Posterior vena cava (tissue), 2 donors: ENCODE data around the gene TRUB2. TPM values are rescaled to one million over a fixed set of nuclear protein-coding genes. Genes with fewer than 3 reads are reported as not detected.

Experiments used
- DNase-seq: peaks from one replicate; pipeline ENCODE4 v3.0.0-alpha.2; 2020; ENCODE audit warnings: low spot score
- intact Hi-C, 2 donors: fragments of 100-400 bp; cut with DNase I; formaldehyde crosslinking; loops; one replicate each; pipeline versions ENCODE4 v1.14.1 to v1.14.2; 2022 to 2023
- total RNA-seq, 2 donors: library from RNA; stranded (reverse); fragmentation: NEBNext Ultra II Directional; extraction: Animal tissue kit (Norgen Biotek cat#: 25700); gene quantifications; one replicate each; pipeline ENCODE4 v1.2.1, GENCODE V29; 2021
- donor health status: DM: yes; HTN: yes; CAD: no.
- donor health status: DM: yes; HTN: yes; CAD: no.

Gene TRUB2
- total RNA-seq, 2 donors from 2014 or later: 11.8 to 15.7 TPM

DNA sequence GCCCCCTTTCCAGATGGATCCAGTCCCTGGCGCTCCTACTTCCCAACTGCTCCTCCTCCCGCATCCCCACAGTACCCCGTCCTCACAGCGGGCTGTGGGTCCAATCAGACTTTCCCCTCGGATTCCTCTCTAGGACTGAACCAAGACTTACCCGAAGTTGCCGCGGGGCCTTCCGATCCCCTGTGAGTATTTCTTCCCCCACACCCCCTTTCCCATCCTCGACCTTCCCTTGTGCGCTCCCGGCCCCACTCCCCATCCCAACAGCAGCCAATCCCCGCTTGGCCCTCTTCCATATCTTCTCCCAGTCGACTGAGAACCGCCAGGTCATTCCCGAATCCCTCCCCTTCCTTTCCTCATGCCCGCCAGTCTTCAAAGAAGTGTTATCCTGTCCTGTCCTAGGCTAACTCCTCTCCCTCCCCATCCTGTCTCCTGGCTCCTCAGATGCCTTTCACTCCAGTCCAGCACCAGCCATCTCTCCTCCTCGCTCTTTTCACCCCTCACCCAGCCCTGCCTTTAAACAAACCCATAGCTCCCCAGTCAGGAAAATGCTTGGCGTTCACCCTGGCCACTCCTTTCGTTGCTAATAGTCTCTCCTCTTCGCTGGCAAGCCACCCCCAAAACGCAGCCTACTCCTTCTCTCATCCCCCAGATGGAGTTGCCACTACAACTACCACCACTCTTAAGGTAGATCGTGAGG lies 45.5 kb downstream of the TRUB2 start:
- no peak for DNase-seq
- intact Hi-C loops: no loop called here

DNA sequence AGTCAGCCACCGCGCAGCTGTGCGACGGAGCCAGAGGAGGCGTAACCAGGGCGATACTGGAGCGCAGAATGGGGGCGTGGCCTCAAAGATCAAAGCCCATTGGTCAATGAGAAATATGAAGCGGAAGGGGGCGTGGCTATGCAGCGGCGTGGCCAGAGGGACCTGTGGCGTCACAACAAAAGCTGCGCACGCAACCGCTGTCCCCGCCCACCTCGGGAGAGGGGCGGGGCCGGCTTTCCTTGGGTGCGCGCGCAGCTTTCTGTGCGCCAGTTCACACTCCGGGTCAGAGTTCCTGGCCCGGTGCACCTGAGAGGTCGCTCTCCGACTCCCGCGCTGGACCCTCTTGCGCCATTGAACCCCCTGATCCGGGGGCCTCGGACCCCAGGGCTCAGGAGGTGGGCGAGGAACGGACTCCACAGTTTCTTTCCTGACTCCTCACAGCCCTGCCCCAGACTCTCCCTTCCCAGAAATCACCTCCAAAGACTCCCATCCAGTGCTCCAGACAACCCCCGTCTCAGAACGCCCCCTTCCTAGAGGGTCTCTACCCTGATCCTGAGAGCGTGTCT lies 46.2 kb downstream of the TRUB2 start, which contains the start of gene SWI5:
Gene SWI5 (plus strand): TSS at position 269 of the 566 bp plus-strand sequence.
- DNase-seq: peak; percentile 100
- intact Hi-C loops: no loop called here

DNA sequence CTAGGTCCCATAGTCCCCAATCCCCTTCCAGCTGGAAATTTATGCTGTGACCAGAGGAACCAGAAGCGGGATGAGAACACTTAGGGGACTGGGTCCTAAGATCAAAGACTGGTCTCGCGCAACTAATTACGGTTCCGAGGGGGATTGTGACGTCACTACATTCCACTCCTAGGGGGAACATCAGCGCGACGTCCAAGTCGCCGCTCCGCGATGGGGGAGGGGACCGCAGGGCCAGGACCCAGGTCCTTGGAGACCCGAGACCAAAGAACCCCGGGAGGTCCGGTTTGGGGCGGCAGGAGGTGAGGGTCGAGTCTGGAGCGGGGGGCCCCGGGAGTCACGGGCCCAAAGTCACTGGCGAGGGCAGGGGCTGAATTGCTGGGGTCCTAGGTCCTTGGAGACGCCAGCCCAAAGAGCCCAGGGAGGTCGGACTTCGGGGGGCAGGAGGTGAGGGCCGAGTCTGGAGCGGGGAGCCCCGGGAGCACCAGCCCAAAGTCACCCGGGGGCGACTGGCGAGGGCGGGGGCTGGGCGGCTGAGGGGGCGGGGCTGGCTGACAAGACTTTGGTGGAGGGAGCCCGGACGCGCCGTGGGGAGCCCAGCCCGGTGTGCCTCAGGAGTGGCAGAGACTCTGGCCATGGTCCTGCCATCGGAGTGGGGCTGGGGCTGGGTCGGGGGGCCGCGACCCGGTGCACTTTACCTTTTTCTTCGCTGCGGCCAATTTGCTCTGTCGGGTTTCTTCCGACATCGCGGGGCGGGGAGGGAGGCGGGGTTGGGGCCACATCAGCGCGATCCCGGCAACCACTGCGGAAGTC lies 46.8 kb downstream of the TRUB2 start, which contains the start of gene GOLGA2:
Gene GOLGA2 (minus strand): TSS at position 810 of the 810 bp plus-strand sequence. CDS start 31 bp downstream, at position 779.
- no peak for DNase-seq
- intact Hi-C loops: no loop called here

DNA sequence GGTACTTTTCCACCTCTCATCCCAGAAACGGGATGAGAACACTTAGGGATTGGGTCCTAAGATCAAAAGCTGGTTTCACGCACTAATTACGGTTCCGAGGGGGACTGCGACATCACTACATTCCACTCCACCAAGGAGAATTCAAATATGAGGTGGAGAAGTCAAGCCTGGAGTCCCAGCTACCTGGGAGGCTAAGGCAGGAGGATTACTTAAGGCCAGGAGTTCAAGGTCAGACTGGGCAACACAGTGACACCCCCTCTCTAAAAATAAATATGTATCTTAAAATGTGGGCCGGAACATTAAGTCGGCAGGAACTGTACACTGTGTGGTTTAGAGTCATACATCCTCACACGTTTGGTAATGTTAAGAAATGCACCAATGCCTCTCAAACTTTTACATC lies 48.0 kb downstream of the TRUB2 start:
- no peak for DNase-seq
- intact Hi-C loops: no loop called here

DNA sequence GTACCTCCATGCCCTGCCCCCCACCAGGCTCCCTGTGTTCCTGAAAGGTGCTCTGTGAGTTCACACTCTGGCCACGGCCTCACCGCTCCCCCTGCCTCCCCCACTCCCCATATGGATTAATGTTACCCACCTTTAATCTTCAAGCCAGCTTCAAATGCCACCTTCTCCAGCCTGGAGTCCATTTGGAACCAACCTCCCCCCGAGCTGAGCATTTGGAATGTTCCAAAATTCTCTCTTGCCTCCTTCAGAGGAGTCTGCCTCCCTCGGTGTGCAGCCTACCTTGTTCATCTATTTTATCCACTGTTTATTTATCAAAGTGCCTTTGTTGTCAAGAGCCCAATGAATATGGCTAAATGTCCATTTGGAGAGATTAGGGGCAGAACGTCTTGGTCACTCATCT lies 50.7 kb downstream of the TRUB2 start:
- intact Hi-C loops: no loop called here
- DNase-seq: no peak

DNA sequence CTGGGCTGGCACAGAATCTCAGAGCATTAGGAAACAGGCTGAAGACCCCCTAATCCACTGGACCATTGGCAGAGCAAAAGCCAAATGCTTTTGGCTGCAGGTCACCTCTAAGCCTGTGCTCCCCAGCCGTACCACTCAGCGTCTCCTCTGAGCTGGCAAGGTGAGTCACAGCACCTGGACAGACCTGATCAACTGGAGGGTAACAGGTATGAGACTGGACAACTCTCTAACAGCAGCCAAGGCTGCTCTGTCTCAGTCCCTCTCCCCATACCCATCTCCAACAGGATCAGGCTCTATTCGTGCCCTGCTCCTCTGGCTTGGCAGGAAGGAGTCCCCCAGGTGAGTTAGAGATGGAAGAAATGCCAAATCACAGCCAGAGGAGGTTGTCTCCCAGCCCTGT lies 51.1 kb downstream of the TRUB2 start:
- DNase-seq: no peak
- intact Hi-C loops: no loop called here

DNA sequence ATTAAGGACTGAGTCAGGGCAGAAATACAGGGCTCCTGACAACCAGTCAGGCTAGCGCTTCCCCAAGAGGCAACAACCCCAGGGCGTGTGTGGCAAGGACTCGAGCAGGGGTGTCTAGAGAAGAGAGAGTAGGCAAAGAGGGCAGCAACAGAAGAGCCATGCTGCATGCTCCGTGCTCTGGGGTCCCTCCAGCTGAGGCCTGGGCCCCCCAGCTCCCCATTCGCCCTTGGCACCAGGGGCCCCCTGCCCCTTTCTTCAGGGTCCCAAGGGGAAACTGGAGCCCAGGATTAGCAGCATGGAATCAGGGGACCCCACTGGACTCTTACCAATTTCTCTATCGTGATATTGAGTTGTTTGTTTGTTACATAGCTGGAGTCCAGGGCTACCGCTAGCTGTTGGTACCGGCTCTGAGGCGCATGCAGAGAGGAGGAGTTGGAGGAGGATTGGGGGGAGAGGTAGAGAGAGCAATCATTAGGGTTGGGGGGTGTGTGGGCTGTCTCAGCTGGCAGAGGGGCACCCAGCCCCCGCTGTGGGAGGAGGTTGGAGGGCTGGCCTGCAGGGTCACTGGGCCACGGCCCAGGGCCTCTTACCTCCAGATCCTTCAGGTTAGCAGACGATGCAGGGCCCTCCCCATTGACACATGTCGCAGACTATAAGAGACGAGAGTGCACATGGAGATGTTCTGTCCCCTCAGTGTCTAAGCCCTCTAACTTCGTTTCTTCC lies 55.2 kb downstream of the TRUB2 start:
- intact Hi-C loops: no loop called here
- DNase-seq: no peak

DNA sequence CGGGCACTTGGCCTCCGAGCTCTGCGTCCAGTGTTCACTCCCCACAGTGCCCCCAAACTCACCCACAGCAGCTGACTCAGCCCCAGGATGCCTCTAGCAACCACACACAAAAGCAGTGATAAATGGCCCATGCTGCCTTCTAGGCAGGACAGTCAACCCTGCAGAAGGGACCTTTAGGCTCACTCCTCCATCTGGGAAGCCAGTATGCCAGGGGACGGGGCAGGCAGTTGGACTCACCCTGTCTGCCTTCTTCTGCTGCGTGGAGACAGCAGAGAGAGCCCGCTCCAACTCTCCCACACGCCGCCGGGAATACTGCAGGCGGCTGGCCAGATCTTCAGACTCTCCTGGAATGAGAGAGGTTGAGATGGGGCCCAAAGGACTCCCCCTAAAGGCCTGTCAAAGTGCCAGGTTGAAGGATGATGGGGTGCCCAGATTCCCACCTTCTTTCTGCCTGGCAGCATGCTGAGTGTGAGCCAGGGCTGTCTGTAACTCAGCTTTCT lies 56.8 kb downstream of the TRUB2 start:
- no peak for DNase-seq
- intact Hi-C loops: no loop called here

DNA sequence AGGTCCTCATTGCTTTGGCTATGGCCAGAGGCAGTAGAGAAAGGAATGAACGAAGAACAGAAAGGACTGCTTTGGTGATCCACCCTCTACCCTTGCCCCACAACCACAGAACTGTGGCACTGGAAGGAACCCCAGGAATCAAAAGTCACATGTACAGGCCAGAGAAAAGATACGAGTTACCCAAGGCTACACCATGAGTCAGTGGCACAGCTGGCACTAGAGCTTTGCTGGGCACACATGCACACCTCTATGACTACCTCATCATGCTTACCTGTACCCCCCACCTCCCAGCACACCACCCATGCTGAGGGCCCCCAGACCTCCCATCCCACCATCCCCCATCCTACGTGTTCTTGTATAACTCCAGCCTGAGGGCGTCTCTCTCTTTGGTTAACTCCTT lies 59.6 kb downstream of the TRUB2 start:
- intact Hi-C loops: no loop called here
- no peak for DNase-seq

DNA sequence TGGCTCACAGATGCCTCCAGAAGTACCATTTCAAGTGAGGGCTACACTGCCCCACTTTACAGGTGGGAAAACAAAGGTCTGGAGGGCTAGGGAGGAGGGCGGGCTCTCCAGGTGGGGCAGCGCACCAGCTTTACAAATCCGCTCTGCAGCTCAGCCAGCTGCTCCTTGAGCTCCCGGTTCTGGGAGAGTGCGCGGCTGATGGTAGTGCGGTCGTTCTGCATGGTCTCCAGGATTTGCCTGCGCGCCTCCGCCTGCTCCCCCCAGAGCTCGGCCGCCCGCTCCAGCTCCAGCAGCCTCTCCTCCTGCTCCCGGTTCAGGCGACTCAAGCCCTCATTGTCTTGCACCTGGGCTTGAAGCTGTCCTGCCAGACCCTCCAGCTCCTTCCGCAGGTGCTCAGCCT lies 61.9 kb downstream of the TRUB2 start:
- intact Hi-C loops: no loop called here
- no peak for DNase-seq

DNA sequence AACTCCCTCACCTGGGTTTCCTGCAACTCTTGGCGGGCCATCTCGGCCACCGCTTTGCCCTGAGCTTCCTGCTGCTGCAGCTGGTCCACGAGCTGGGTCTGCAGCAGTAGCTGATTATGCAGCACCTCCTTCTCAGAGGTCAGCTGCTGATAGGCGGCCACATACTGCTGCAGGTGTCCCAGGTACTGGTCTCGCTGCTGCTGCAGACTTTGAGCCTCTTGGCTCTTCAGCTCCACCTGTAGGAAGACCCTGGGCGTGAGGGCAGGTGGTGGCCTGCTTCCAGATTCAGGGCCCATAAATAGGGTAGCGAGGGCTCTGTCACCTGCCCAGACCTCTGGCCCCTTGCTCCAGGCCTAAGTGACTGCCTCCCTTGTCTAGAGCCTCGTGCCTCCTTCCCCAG lies 63.1 kb downstream of the TRUB2 start:
- no peak for DNase-seq
- intact Hi-C loops: no loop called here

DNA sequence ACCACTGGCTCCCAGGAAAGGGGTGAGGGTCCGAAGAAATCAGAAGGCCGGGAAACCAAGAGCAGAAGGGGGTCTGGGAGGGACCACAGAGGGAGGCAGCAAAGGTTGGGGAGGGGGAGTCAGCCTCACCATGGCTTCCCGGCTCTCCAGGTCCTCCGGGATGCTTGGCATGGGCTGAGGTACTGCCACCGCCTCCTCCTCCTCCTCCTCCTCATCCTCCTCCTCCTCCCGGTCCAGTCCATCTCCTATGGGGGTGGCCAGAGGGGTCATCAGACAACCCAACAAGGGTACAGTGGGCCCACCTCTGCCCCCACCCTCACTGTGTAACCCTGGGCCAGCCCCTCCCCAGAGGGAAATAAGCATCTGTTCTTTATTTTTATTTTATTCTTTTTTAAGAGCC lies 63.9 kb downstream of the TRUB2 start:
- intact Hi-C loops: no loop called here
- DNase-seq: no peak

DNA sequence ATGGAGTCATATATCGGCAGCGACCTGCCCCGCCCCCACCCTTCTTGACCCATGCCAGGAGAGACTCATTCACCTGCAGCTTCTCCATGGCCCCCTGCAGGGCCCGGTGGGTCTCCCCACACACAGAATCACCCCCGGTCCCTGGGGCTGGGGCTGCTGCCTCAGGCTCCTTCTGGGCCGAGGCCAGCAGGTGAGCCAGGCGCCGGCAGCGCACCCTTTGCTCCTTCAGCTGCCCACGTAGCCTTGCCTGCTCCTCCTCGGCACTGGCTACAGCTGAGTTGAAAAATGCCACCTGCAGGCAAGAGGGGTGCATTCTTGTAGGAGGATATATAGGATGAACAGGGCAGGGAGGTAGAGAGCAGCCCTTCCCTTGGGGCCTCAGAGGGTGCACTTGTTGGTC lies 64.3 kb downstream of the TRUB2 start:
- DNase-seq: no peak
- intact Hi-C loops: no loop called here

DNA sequence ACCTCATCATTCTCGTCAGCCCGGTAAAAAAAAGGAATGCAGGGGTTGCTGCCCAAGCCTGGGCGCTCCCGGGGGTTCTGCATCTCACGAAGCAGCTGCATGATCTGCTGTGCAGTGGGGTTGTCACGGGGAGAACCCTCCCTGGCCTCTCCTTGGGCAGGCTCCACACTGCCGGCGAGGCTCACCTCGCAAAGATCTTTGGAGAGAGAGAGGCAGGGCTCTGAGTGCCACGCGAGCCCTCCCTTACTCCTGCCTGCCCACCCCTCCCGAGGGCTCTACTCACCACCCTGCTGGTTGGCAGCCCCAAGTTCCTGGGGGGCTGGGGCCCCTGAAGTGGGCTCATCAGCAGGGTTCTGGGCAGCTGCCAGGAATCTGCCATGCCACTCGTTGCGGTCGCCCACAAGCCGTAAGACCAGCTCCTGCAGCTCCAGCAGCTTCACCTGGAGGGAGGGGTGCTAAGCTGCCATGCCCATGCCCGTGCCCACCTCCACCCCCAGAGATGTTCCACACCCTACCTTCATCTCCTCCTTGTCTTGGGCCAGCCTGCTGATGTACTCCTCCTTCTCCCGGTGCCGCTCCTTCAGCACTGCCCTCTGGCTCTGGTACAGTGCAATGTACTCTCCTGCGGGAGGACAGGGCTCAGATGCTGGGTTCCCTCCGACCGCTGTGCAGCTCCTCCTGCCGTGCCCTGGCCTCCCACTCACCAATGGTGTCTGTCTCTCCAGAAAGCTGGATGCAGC lies 65.0 kb downstream of the TRUB2 start:
- DNase-seq: no peak
- intact Hi-C loops: no loop called here

Other genes with a start within 250 kb of the TRUB2 start
- gene PTGES2, start 194.7 kb downstream of the TRUB2 start, total RNA-seq: 10 to 100 TPM; 38.6 to 38.9 TPM
- under 1 TPM; 0.67 to 0.69 TPM for gene LCN2, start 173.0 kb downstream of the TRUB2 start, total RNA-seq
- gene BBLN, start 162.2 kb downstream of the TRUB2 start, total RNA-seq: 10 to 100 TPM; 41.9 to 49.1 TPM
- gene CIZ1, start 130.9 kb downstream of the TRUB2 start, total RNA-seq: 10 to 100 TPM; 88.3 to 99.4 TPM
- 10 to 100 TPM; 19.0 to 46.5 TPM for gene DNM1, start 119.1 kb downstream of the TRUB2 start, total RNA-seq
- gene GOLGA2, start 46.4 kb downstream of the TRUB2 start, total RNA-seq: 100 to 1,000 TPM; 123 to 130 TPM
- gene SWI5, start 46.2 kb downstream of the TRUB2 start, total RNA-seq: 10 to 100 TPM; 11.5 to 16.7 TPM
- 10 to 100 TPM; 16.0 to 20.0 TPM for gene COQ4, start 392 bp upstream of the TRUB2 start, total RNA-seq
- gene SLC27A4, start 18.1 kb upstream of the TRUB2 start, total RNA-seq: 10 to 100 TPM; 15.9 to 22.3 TPM
- gene URM1, start 48.9 kb upstream of the TRUB2 start, total RNA-seq: 10 to 100 TPM; 44.0 to 44.5 TPM
- gene CERCAM, start 98.4 kb upstream of the TRUB2 start, total RNA-seq: 10 to 100 TPM; 64.1 to 97.6 TPM
- 10 to 100 TPM; 17.5 to 19.8 TPM for gene ODF2, start 133.6 kb upstream of the TRUB2 start, total RNA-seq
- gene GLE1, start 182.3 kb upstream of the TRUB2 start, total RNA-seq: 10 to 100 TPM; 14.6 to 15.5 TPM
- 100 to 1,000 TPM; 328 to 409 TPM for gene SPTAN1, start 230.1 kb upstream of the TRUB2 start, total RNA-seq